ENCODE results near the gene PDZK1IP1. TPM values are rescaled to one million over a fixed set of nuclear protein-coding genes. Genes with fewer than 3 reads are reported as not detected.
A peak's percentile ranks its signal among the peaks of the same experiment; 100 is the strongest.
"Not testable (repeated sequence)": the region's sequence is repeated elsewhere in the genome, so short reads cannot be mapped to it uniquely, and the experiment has no call there.

PDZK1IP1 gene
- total RNA-seq, 1 donor from 2014 or later, result 1.3 TPM

- DNase-seq (ENCODE audit: low spot score) (peak; percentile 38), ATAC-seq (no peak)
These were observed 6.3 kb downstream of the PDZK1IP1 start for GRCh38 chr1:47183308-47184089.

GRCh38 chr1:47182676-47183235 is 7.1 kb downstream of the PDZK1IP1 start:
- DNase-seq (ENCODE audit: low spot score), result peak; percentile 31
- no peak for ATAC-seq

GRCh38 chr1:47181955-47182675 is 7.7 kb downstream of the PDZK1IP1 start:
- ATAC-seq (no peak), DNase-seq (ENCODE audit: low spot score) (peak; percentile 18)

GRCh38 chr1:47181095-47181954 is 8.5 kb downstream of the PDZK1IP1 start:
- no peak for ATAC-seq
- peak; percentile 39 for DNase-seq (ENCODE audit: low spot score)

GRCh38 chr1:47180603-47181094 is 9.2 kb downstream of the PDZK1IP1 start:
- ATAC-seq (no peak), DNase-seq (ENCODE audit: low spot score) (peak; percentile 37)

- ATAC-seq (no peak), DNase-seq (ENCODE audit: low spot score) (peak; percentile 28)
These were observed 9.8 kb downstream of the PDZK1IP1 start for GRCh38 chr1:47179988-47180563.

- DNase-seq (ENCODE audit: low spot score) (peak; percentile 88), ATAC-seq (peak; percentile 88)
These were observed 10.5 kb downstream of the PDZK1IP1 start for GRCh38 chr1:47179017-47179987.

GRCh38 chr1:47178654-47179016 is 11.2 kb downstream of the PDZK1IP1 start:
- peak; percentile 43 for DNase-seq (ENCODE audit: low spot score)
- no peak for ATAC-seq

GRCh38 chr1:47178020-47178419 is 11.8 kb downstream of the PDZK1IP1 start:
- peak; percentile 30 for DNase-seq (ENCODE audit: low spot score)
- ATAC-seq, result no peak

GRCh38 chr1:47175227-47175934 is 14.5 kb downstream of the PDZK1IP1 start:
- ATAC-seq (peak; percentile 87), DNase-seq (ENCODE audit: low spot score) (peak; percentile 64)

GRCh38 chr1:47174656-47175020 is 15.2 kb downstream of the PDZK1IP1 start:
- no peak for ATAC-seq
- peak; percentile 33 for DNase-seq (ENCODE audit: low spot score)

GRCh38 chr1:47172782-47173181 is 17.1 kb downstream of the PDZK1IP1 start:
- no peak for DNase-seq (ENCODE audit: low spot score)
- ATAC-seq, result no peak

GRCh38 chr1:47164552-47164951 is 25.3 kb downstream of the PDZK1IP1 start:
- DNase-seq (ENCODE audit: low spot score) (no peak), ATAC-seq (no peak)

- ATAC-seq (no peak), DNase-seq (ENCODE audit: low spot score) (no peak)
These were observed 28.4 kb downstream of the PDZK1IP1 start for GRCh38 chr1:47161298-47162040.

GRCh38 chr1:47160716-47161115 is 29.1 kb downstream of the PDZK1IP1 start:
- DNase-seq (ENCODE audit: low spot score), result no peak
- ATAC-seq, result no peak

- not testable (repeated sequence) for DNase-seq (ENCODE audit: low spot score); ATAC-seq
These were observed 31.9 kb downstream of the PDZK1IP1 start for GRCh38 chr1:47157957-47158356.

- ATAC-seq; DNase-seq (ENCODE audit: low spot score): not testable (repeated sequence)
These were observed 33.4 kb downstream of the PDZK1IP1 start for GRCh38 chr1:47156457-47156856.

GRCh38 chr1:47149162-47149561 is 40.7 kb downstream of the PDZK1IP1 start:
- not testable (repeated sequence) for ATAC-seq; DNase-seq (ENCODE audit: low spot score)

Measured in left lobe of liver (tissue), 2 donors.